Neural progenitor cell (in vitro differentiated cells): ENCODE results near the gene SCN8A. TPM values are rescaled to one million over a fixed set of nuclear protein-coding genes. Genes with fewer than 3 reads are reported as not detected.

Experiments used
- DNase-seq: peaks from one replicate; pipeline ENCODE4 v3.0.0-alpha.2; 2016; ENCODE audit warnings: low spot score
- H2AFZ ChIP-seq: fragments of 200-600 bp; sonication (generic); replicated peaks from 2 replicates; pipeline ENCODE4 v1.6.1; 2016; ENCODE audit warnings: antibody characterized with exemption
- H3F3A ChIP-seq: fragments of 200-600 bp; sonication (generic); 2 replicates; pipeline ENCODE4 v1.6.1; 2016; ENCODE audit warnings: antibody characterized with exemption, low read depth
- H3K27ac ChIP-seq: fragments of 200-600 bp; sonication (generic); 2 replicates; pipeline ENCODE4 v1.5.1; 2016; ENCODE audit warnings: mild to moderate bottlenecking
- H3K27me3 ChIP-seq: fragments of 200-600 bp; sonication (generic); 2 replicates; pipeline ENCODE4 v1.6.1; 2016; ENCODE audit warnings: mild to moderate bottlenecking, moderate library complexity
- H3K36me3 ChIP-seq: fragments of 200-600 bp; sonication (generic); 2 replicates; pipeline ENCODE4 v1.5.1; 2016
- H3K4me1 ChIP-seq: fragments of 200-600 bp; sonication (generic); 2 replicates; pipeline ENCODE4 v1.6.1; 2016; ENCODE audit warnings: mixed run types
- H3K4me2 ChIP-seq: fragments of 200-600 bp; sonication (generic); 2 replicates; pipeline ENCODE4 v1.6.1; 2016
- H3K4me3 ChIP-seq: fragments of 200-600 bp; sonication (generic); 2 replicates; pipeline ENCODE4 v1.5.1; 2016
- H3K79me2 ChIP-seq: fragments of 200-600 bp; sonication (generic); 2 replicates; pipeline ENCODE4 v1.6.1; 2016; ENCODE audit warnings: low read depth
- H3K9ac ChIP-seq: fragments of 200-600 bp; sonication (generic); 2 replicates; pipeline ENCODE4 v1.6.1; 2016
- H3K9me3 ChIP-seq: fragments of 200-600 bp; sonication (generic); 2 replicates; pipeline ENCODE4 v1.5.1; 2016; ENCODE audit warnings: low read depth
- H4K20me1 ChIP-seq: fragments of 200-600 bp; sonication (generic); 2 replicates; pipeline ENCODE4 v1.6.1; 2016; ENCODE audit warnings: low read depth
- H3K27ac Mint-ChIP-seq: 3 replicates; pipeline ENCODE4 v1.8.0; 2021; ENCODE audit warnings: mixed read lengths
- H3K27me3 Mint-ChIP-seq: 2 replicates; pipeline ENCODE4 v1.8.0; 2022; ENCODE audit warnings: low read depth, mild to moderate bottlenecking, inconsistent platforms, moderate library complexity, mixed read lengths; ENCODE audit not compliant: insufficient read depth
- H3K36me3 Mint-ChIP-seq: 3 replicates; pipeline ENCODE4 v1.8.0; 2021; ENCODE audit warnings: mixed read lengths
- H3K4me1 Mint-ChIP-seq: 3 replicates; pipeline ENCODE4 v1.8.0; 2021; ENCODE audit warnings: mixed read lengths
- H3K4me3 Mint-ChIP-seq: 3 replicates; pipeline ENCODE4 v1.8.0; 2021; ENCODE audit warnings: mild to moderate bottlenecking, moderate library complexity, mixed read lengths
- H3K9me3 Mint-ChIP-seq: 3 replicates; pipeline ENCODE4 v1.8.0; 2020; ENCODE audit warnings: mixed read lengths
- CTCF ChIP-seq: fragments of 200-600 bp; sonication (generic); IDR thresholded peaks from 2 replicates; pipeline ENCODE4 v1.5.1; 2017; ENCODE audit warnings: antibody characterized with exemption, mild to moderate bottlenecking
- EZH2 ChIP-seq: fragments of 200-600 bp; sonication (generic); IDR thresholded peaks from 2 replicates; pipeline ENCODE4 v1.6.1; 2017; ENCODE audit warnings: antibody characterized with exemption, mild to moderate bottlenecking, moderate library complexity
- EZH2phosphoT487 ChIP-seq: fragments of 200-600 bp; sonication (generic); IDR thresholded peaks from 2 replicates; pipeline ENCODE4 v1.6.1; 2017; ENCODE audit warnings: antibody characterized with exemption
- total RNA-seq: library from RNA; depleted of rRNA; stranded (reverse); fragments of >200 nt; gene quantifications from 2 replicates; pipeline ENCODE4 v1.2.3, GENCODE V29; 2015; ENCODE audit warnings: low replicate concordance

Gene SCN8A
- total RNA-seq, 1 donor from 2014 or later = 14.2 TPM

GRCh38 chr12:51694146-51694545 lies 103.1 kb downstream of the SCN8A start:
- H4K20me1 ChIP-seq = no peaks in the 10 kb centered on the region
- peaks cover 15% of the 10 kb centered on the region for H3K4me1 Mint-ChIP-seq
- no peak for TF ChIP-seq EZH2phosphoT487
- no peak for TF ChIP-seq EZH2
- TF ChIP-seq CTCF = no peak
- no peaks in the 10 kb centered on the region for H3K36me3 ChIP-seq
- no peak overlapping the region for H3K27ac Mint-ChIP-seq
- peaks cover 3% of the 10 kb centered on the region for H3K4me1 ChIP-seq
- no peaks in the 10 kb centered on the region for H3K9me3 ChIP-seq
- no peaks in the 10 kb centered on the region for H3K36me3 Mint-ChIP-seq
- no peak overlapping the region for H2AFZ ChIP-seq
- no peaks in the 10 kb centered on the region for H3K27me3 ChIP-seq
- no peaks in the 10 kb centered on the region for H3K9me3 Mint-ChIP-seq
- DNase-seq = no peak
- no peaks in the 10 kb centered on the region for H3F3A ChIP-seq
- H3K4me3 Mint-ChIP-seq = no peak overlapping the region
- no peaks in the 10 kb centered on the region for H3K79me2 ChIP-seq
- no peak overlapping the region for H3K9ac ChIP-seq
- no peaks in the 10 kb centered on the region for H3K27me3 Mint-ChIP-seq
- H3K4me2 ChIP-seq = no peak overlapping the region
- no peak overlapping the region for H3K27ac ChIP-seq
- H3K4me3 ChIP-seq = no peak overlapping the region

- no peaks in the 10 kb centered on the region for H3K27me3 Mint-ChIP-seq
- peaks cover 3% of the 10 kb centered on the region for H3K4me1 ChIP-seq
- H3K4me3 Mint-ChIP-seq = no peak overlapping the region
- H3K4me3 ChIP-seq = no peak overlapping the region
- no peaks in the 10 kb centered on the region for H3K9me3 Mint-ChIP-seq
- peaks cover 4% of the 10 kb centered on the region for H3K36me3 Mint-ChIP-seq
- no peak for DNase-seq
- H3K9me3 ChIP-seq = no peaks in the 10 kb centered on the region
- no peak overlapping the region for H3K4me2 ChIP-seq
- H3K79me2 ChIP-seq = no peaks in the 10 kb centered on the region
- no peaks in the 10 kb centered on the region for H3F3A ChIP-seq
- H3K4me1 Mint-ChIP-seq = peaks cover 15% of the 10 kb centered on the region
- H2AFZ ChIP-seq = no peak overlapping the region
- H3K27ac ChIP-seq = no peak overlapping the region
- no peaks in the 10 kb centered on the region for H3K36me3 ChIP-seq
- H4K20me1 ChIP-seq = no peaks in the 10 kb centered on the region
- no peak for TF ChIP-seq EZH2phosphoT487
- no peak for TF ChIP-seq CTCF
- TF ChIP-seq EZH2 = no peak
- no peaks in the 10 kb centered on the region for H3K27me3 ChIP-seq
- H3K27ac Mint-ChIP-seq = no peak overlapping the region
- no peak overlapping the region for H3K9ac ChIP-seq
Observed at GRCh38 chr12:51695241-51696010, 104.4 kb downstream of the SCN8A start.

GRCh38 chr12:51699219-51699618 lies 108.2 kb downstream of the SCN8A start:
- Mint-ChIP-seq H3K4me1 (peaks cover 11% of the 10 kb centered on the region), H3K27me3 (no peaks in the 10 kb centered on the region), H3K36me3 (peaks cover 9% of the 10 kb centered on the region), H3K9me3 (no peaks in the 10 kb centered on the region), H3K4me3 (no peak overlapping the region), H3K27ac (no peak overlapping the region)
- Histone ChIP-seq H4K20me1 (no peaks in the 10 kb centered on the region), H3K4me1 (peaks cover 3% of the 10 kb centered on the region), H3F3A (no peaks in the 10 kb centered on the region), H3K4me3 (no peak overlapping the region), H3K9ac (no peak overlapping the region), H3K9me3 (no peaks in the 10 kb centered on the region), H3K4me2 (no peak overlapping the region), H2AFZ (no peak overlapping the region), H3K27me3 (no peaks in the 10 kb centered on the region), H3K79me2 (no peaks in the 10 kb centered on the region), H3K27ac (no peak overlapping the region), H3K36me3 (no peaks in the 10 kb centered on the region)
- no peak for DNase-seq
- TF ChIP-seq EZH2phosphoT487 (no peak), CTCF (no peak), EZH2 (no peak)
